AG08395 (cell line): ENCODE data around the gene PRDX6.
A peak's percentile ranks its signal among the peaks of the same experiment; 100 is the strongest.
"Not testable (repeated sequence)": the region's sequence is repeated elsewhere in the genome, so short reads cannot be mapped to it uniquely, and the experiment has no call there.

Source experiments
- DNase-seq: peaks from one replicate; pipeline ENCODE4 v3.0.0; 2012; ENCODE audit warnings: mixed read lengths, low spot score

PRDX6 gene

DNA sequence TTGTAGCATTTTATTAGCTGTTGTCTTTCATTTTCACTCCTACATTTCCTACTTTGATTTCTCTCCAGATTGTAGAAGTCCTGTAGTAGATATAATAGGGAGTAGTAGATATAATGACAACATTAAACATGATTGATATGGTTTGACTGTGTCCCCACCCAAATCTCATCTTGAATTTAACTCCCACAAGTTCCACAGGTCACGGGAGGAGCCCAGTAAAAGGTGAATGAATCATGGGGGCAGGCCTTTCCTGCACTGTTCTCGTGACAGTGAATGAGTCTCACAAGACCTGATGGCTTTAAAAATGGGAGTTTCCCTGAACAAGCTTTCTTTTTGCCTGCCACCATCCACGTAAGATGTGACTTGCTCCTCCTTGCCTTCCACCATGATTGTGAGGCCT, 7.5 kb upstream of the PRDX6 start:
- no peak for DNase-seq

- DNase-seq, result no peak
These were observed 6.5 kb upstream of the PRDX6 start for GRCh38 chr1:173470608-173471007.

- peak; percentile 50 for DNase-seq
These were observed 3.5 kb upstream of the PRDX6 start for GRCh38 chr1:173473599-173474011.

DNA sequence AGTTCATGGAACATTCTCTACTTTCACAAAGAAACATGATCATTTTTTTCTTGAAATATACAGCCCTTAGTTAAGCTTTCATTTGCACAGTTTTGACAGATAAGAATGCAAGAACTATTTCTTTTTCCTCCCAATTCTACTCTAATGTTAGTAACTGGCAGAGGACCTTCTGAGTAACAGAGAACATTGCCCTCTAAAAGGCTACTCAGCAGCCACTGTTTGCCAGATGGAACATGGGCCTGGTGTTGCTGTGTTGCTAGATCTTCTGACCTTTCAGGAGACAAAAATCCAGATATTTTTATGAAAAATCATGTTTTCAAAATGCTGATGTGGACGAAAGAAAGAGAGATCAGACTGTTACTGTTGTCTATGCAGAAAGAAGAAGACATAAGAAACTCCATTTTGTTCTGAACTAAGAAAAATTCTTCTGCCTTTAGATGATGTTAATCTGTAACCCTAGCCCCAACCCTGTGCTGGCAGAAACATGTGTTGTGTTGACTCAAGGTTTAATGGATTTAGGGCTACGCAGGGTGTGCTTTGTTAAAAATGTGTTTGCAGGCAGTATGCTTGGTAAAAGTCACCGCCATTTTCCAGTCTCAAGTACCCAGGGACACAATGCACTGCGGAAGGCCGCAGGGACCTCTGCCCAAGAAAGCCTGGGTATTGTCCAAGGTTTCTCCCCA, 2.9 kb upstream of the PRDX6 start:
- no peak for DNase-seq

- DNase-seq, result not testable (repeated sequence)
These were observed 2.2 kb upstream of the PRDX6 start for GRCh38 chr1:173474780-173475421.

GRCh38 chr1:173475564-173476196, 1.5 kb upstream of the PRDX6 start:
- DNase-seq, result peak; percentile 50

DNA sequence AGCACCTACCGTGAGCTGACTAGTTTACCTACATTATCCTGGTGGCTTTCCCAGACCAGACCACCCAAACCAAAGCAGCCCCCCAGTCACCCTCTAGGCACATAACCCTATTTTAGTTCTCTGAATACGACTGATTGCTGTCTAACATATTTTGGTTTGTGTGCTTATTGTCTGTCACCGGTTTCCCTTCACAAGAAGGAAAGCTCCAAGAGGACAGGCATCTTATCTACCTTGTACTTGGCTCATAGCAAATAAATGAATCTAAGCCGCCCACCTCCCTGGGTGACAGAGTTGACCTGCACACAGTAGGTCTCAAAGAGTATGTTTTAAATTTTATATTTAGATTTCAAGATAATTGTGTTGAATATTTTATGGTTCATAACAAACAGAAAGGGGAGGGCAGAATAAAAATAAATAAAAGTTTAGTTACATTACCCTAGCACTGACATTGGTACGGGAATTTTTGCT, 904 bp upstream of the PRDX6 start:
- DNase-seq, result no peak

DNA sequence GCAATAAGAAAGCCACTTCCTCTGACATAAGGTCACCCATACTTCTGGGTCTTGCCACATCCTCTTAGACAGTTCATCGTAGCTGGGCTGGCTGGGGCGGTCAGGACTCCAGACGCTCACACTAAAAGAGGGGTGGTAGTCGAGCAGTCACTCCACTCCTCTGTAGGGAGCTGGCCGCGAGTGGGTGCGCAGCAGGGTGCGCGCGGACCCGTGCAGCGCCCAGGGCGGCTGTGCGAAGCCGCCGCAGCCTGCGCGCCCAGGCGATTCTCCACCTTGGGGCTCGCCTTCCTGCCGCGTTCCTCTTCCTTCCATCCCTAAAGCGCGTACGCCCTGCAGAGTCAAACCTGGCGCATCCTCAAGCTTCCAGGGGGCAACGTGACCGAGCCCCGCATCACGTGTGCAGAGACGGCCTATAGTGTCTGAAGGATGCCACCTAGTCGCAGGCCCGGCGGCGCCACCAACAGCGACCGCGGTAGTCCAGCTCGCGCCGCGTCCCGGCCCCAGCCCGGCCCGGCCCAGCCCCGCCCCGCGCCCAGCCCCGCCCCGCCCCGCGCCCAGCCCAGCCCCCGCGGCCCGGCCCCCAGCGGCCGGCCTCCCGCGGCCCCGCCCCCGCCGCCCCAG, 360 bp upstream of the PRDX6 start:
- peak; percentile 93 for DNase-seq

DNA sequence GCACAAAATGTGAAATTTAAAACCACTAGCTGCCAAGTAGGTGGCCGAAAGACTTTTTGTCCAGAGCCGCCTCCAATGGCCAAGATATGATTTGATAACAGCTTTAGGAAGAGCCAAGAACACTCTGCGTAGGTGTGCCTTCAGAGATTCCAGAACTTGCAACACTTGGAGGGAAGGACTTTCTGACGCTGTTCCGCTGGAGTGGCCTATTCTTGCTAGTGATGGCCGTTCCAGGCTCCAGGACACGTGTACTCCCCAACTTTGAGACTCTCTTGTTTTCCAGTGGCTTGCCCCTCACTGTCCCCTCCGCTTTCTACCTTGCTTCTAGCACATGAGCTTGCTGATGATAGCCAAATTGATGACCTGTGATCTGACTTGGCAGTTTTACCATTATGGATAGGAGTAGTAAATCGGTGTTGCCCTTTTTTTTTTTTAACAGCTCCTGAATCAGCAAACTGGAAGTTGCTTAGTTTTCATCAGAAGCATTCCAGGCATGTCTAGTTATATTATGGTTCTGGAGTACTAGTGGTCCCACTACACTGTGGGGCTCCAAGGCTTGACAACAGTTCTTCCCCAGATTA, 1.0 kb downstream of the PRDX6 start:
- peak; percentile 52 for DNase-seq

DNA sequence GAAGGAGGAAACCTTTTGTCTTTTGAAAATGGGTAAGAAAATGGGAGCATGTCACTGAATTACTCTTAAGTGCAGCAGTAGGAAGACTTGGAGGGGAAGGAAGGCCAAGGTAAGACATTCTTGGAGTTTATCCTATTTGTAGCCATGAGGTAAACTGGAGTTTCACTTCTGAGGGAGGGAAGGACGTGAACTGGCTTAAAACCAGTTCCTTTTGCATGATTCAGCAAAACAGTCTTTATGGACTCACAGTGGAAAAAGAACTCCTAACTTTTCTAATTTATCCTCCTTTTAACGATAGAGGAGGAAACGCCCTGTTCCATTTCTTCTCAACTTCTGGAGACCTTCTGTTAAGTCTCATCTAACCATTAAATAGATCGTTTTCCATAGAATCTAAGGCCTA, 2.5 kb downstream of the PRDX6 start:
- no peak for DNase-seq

DNA sequence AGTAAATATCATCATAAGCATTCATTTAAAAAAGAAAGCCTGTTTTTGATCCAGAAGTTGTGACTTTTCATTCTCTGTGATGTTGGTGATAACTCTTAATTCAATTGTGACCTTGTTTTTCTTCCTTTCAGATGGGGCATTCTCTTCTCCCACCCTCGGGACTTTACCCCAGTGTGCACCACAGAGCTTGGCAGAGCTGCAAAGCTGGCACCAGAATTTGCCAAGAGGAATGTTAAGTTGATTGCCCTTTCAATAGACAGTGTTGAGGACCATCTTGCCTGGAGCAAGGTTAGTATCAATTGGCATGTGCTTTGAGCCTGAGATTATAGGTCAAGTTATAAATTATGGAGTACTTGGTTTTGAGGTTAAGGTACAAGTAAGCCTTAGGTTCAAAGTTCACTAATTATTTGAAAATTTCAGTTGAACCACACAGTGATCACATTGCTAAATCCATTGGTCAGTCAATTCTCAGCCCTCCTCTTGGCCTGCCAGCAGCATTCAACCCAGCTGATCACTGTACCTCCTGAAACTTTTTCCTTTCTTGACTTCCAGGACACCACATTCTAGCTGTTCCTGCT, 4.1 kb downstream of the PRDX6 start:
- DNase-seq, result no peak

DNA sequence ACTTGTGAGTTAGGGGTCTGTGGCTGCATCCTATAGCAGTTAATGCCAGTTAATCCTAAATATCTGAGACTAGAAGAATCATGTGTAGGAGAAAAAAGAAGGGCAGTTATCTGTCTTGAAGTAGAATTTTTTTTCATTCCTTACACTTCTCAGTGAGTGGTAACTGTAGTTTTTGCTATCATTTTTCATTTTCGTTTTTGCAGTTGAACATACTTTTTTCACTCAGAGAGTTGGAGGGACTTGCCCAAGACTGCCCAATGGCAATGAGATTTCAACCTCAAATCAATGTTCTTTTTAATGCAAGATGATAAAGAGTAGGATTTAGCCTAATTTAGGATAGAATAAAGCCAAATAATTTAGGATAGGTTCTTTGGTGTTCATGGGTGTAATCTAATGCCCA, 5.5 kb downstream of the PRDX6 start:
- DNase-seq, result no peak

DNA sequence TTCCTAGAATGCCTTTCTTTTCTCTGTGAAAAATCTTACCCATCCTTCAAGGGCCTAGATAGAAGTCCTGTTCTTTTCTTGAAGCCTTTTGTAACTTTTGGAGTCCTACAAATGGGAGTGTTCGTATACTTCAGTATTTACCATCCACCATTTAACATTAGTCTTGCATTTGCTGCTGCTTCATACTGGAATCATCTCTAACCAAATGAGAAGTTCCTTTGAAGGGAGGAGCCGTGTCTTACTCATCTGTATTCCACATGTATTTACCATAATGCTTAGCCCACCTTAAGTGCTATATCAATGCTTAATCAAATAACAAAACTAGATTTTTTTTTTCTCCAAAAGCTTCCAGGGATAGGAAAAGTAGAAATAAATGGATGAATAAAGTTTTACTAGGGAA, 7.1 kb downstream of the PRDX6 start:
- DNase-seq, result no peak

DNA sequence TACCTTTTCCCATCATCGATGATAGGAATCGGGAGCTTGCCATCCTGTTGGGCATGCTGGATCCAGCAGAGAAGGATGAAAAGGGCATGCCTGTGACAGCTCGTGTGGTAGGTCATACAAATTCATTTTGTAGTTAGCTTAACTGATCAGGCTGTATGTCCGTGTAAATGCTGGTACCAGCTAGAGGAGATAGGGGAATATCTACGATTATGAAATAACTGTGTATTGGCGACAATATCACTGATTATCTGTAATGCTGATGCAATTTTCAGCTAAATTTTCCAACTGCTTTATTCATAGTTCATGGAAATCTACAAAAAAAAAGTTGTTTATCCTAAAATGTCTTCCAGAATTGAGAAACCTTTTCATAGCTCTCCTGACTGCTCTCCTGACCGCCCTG, 8.3 kb downstream of the PRDX6 start:
- DNase-seq, result no peak

DNA sequence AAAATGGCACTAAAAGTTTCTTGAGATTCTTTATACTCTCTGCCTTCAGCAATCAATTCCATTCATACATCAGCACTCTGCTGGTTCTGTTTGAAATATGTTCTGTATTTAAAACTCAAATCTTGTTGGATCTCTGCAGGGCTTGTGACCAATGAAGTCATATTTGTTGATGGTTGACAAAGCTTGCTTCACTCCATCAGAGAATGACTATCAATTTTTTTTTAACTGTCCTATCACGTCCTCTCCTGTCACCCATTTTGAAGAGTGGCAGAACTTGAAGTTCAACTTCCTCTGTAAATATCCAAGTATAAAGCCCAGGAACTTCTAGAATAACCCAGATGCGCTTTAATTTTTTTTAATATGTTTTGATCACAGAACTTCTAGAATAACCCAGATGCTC, 10.9 kb downstream of the PRDX6 start:
- no peak for DNase-seq

GRCh38 chr1:173489149-173489600, 12.0 kb downstream of the PRDX6 start:
- no peak for DNase-seq

DNA sequence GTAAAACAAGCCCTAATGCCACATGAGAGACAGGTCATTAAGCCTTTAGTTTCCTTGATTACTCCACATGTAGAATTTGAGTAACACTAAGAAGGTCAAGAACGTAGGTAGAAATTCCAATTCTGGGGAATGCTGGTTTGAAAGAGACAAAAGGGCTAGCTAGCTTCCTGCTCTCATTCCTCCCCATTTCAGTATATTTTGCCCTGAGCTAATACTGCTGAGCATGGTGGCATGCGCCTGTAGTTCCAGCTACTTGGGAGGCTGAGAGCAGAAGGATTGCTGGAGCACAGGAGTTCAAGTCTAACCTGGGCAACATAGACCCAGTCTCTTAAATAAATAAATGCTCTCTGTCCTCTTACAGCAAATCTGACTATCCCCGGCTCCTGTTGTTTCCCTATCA, 12.8 kb downstream of the PRDX6 start:
- no peak for DNase-seq

GRCh38 chr1:173491508-173491907, 14.4 kb downstream of the PRDX6 start:
- DNase-seq, result no peak

GRCh38 chr1:173493125-173493524, 16.0 kb downstream of the PRDX6 start:
- not testable (repeated sequence) for DNase-seq

- no peak for DNase-seq
These were observed 18.6 kb downstream of the PRDX6 start for GRCh38 chr1:173495609-173496267.

- no peak for DNase-seq
These were observed 19.7 kb downstream of the PRDX6 start for GRCh38 chr1:173496757-173497320.
